Neural cell (in vitro differentiated cells): ENCODE measurements around the gene TMED9. TPM values are rescaled to one million over a fixed set of nuclear protein-coding genes. Genes with fewer than 3 reads are reported as not detected.

Source experiments
- H2AFZ ChIP-seq: fragments of 200-600, 300-800 bp; sonication (generic), shearing (Covaris generic); 2 replicates; pipeline ENCODE4 v1.6.0; 2014; ENCODE audit warnings: low read depth, mild to moderate bottlenecking, antibody characterized with exemption, low read length, moderate library complexity
- H3F3A ChIP-seq: fragments of 200-600 bp; shearing (Covaris generic); 2 replicates; pipeline ENCODE4 v1.6.1; 2016; ENCODE audit warnings: mild to moderate bottlenecking, moderate library complexity, mixed read lengths, antibody characterized with exemption, low read length; ENCODE audit not compliant: insufficient read depth, poor library complexity, severe bottlenecking
- H3K27ac ChIP-seq: fragments of 200-600, 300-800 bp; sonication (generic), shearing (Covaris generic); 2 replicates; pipeline ENCODE4 v1.5.1; 2014; ENCODE audit warnings: mild to moderate bottlenecking, low read length, moderate library complexity
- H3K27me3 ChIP-seq: fragments of 300-800, 200-600 bp; sonication (generic), shearing (Covaris generic); 2 replicates; pipeline ENCODE4 v1.6.0; 2014; ENCODE audit warnings: mild to moderate bottlenecking, low read depth, low read length, moderate library complexity; ENCODE audit not compliant: insufficient read depth
- H3K36me3 ChIP-seq: fragments of 300-800, 200-600 bp; sonication (generic), shearing (Covaris generic); 2 replicates; pipeline ENCODE4 v1.5.1; 2014; ENCODE audit warnings: mild to moderate bottlenecking, antibody characterized with exemption, low read length, moderate library complexity; ENCODE audit not compliant: insufficient read depth
- H3K4me2 ChIP-seq: fragments of 300-800, 200-600 bp; sonication (generic), shearing (Covaris generic); 2 replicates; pipeline ENCODE4 v1.6.0; 2014; ENCODE audit warnings: mild to moderate bottlenecking, low read length
- H3K4me3 ChIP-seq: fragments of 300-800, 200-600 bp; sonication (generic), shearing (Covaris generic); 2 replicates; pipeline ENCODE4 v1.5.1; 2014; ENCODE audit warnings: mild to moderate bottlenecking, low read length, moderate library complexity
- H3K79me2 ChIP-seq: fragments of 200-600 bp; shearing (Covaris generic); replicated peaks from 2 replicates; pipeline ENCODE4 v1.6.0; 2014; ENCODE audit warnings: mild to moderate bottlenecking, low read length, moderate library complexity; ENCODE audit not compliant: insufficient read depth
- H3K9ac ChIP-seq: fragments of 300-800, 200-600 bp; sonication (generic), shearing (Covaris generic); 2 replicates; pipeline ENCODE4 v1.6.1; 2016; ENCODE audit warnings: mild to moderate bottlenecking, low read length, mixed read lengths
- H3K9me2 ChIP-seq: fragments of 200-600 bp; shearing (Covaris generic); 2 replicates; pipeline ENCODE4 v1.6.1; 2016; ENCODE audit warnings: mild to moderate bottlenecking, low read length, mixed read lengths; ENCODE audit not compliant: insufficient read depth
- H3K9me3 ChIP-seq: fragments of 200-600, 300-800 bp; sonication (generic), shearing (Covaris generic); 2 replicates; pipeline ENCODE4 v1.6.1; 2016; ENCODE audit warnings: mild to moderate bottlenecking, mixed run types, low read length, moderate library complexity, mixed read lengths
- H4K20me1 ChIP-seq: fragments of 200-600 bp; shearing (Covaris generic); 2 replicates; pipeline ENCODE4 v1.6.1; 2016; ENCODE audit warnings: mild to moderate bottlenecking, mixed run types; ENCODE audit not compliant: insufficient read depth
- CTCF ChIP-seq: fragments of 450-650 bp; IDR thresholded peaks from 2 replicates; pipeline ENCODE4 v1.5.1; 2014; ENCODE audit warnings: antibody characterized with exemption, mild to moderate bottlenecking, moderate library complexity; ENCODE audit not compliant: poor library complexity, severe bottlenecking
- EP300 ChIP-seq: fragments of 450-650 bp; conservative IDR thresholded peaks from 2 replicates; pipeline ENCODE4 v1.6.1; 2014; ENCODE audit warnings: antibody characterized with exemption, mild to moderate bottlenecking, moderate library complexity; ENCODE audit not compliant: poor library complexity, severe bottlenecking
- EZH2 ChIP-seq: fragments of 200-600, 300-800 bp; shearing (Covaris generic), sonication (generic); IDR thresholded peaks from 2 replicates; pipeline ENCODE4 v1.6.1; 2014; ENCODE audit warnings: antibody characterized with exemption, low read length, borderline replicate concordance, mild to moderate bottlenecking; ENCODE audit not compliant: insufficient read depth, poor library complexity, severe bottlenecking
- MXI1 ChIP-seq: fragments of 450-650 bp; conservative IDR thresholded peaks from 2 replicates; pipeline ENCODE4 v1.6.1; 2014; ENCODE audit warnings: antibody characterized with exemption, mild to moderate bottlenecking; ENCODE audit not compliant: poor library complexity, severe bottlenecking
- POLR2AphosphoS5 ChIP-seq: IDR thresholded peaks from 2 replicates; pipeline ENCODE4 v1.6.1; 2012
- RAD21 ChIP-seq: fragments of 450-650 bp; conservative IDR thresholded peaks from 2 replicates; pipeline ENCODE4 v1.6.1; 2014; ENCODE audit warnings: antibody characterized with exemption, mild to moderate bottlenecking, moderate library complexity
- REST ChIP-seq: IDR thresholded peaks from 2 replicates; pipeline ENCODE4 v1.6.1; 2012; ENCODE audit warnings: borderline replicate concordance
- SMC3 ChIP-seq: fragments of 450-650 bp; conservative IDR thresholded peaks from 2 replicates; pipeline ENCODE4 v1.6.1; 2014; ENCODE audit warnings: antibody characterized with exemption, mild to moderate bottlenecking, moderate library complexity; ENCODE audit not compliant: poor library complexity
- TAF1 ChIP-seq: IDR thresholded peaks from 2 replicates; pipeline ENCODE4 v1.6.1; 2012; ENCODE audit warnings: low read depth
- polyA plus RNA-seq: library from polyadenylated mRNA; depleted of rRNA; stranded (reverse); fragments of >200 nt; gene quantifications from 2 replicates; pipeline ENCODE4 v1.2.3, GENCODE V29; 2014

The TMED9 gene
- polyA plus RNA-seq, 1 donor from 2014 or later = 59.1 TPM

- no peak for TF ChIP-seq SMC3
- no peak for TF ChIP-seq MXI1
- TF ChIP-seq EZH2 = no peak
- TF ChIP-seq CTCF = no peak
- TF ChIP-seq RAD21 = no peak
- TF ChIP-seq TAF1 = no peak
- TF ChIP-seq EP300 = no peak
- no peak for TF ChIP-seq REST
- no peak for TF ChIP-seq POLR2AphosphoS5
- Histone ChIP-seq H3K4me3 (no peak overlapping the region), H3K27me3 (no peaks in the 10 kb centered on the region), H3F3A (no peaks in the 10 kb centered on the region), H3K36me3 (no peaks in the 10 kb centered on the region), H3K9me2 (no peaks in the 10 kb centered on the region), H3K27ac (no peak overlapping the region), H3K4me2 (no peak overlapping the region), H3K79me2 (no peaks in the 10 kb centered on the region), H3K9ac (no peak overlapping the region), H2AFZ (no peak overlapping the region), H4K20me1 (no peaks in the 10 kb centered on the region), H3K9me3 (no peaks in the 10 kb centered on the region)
Observed at GRCh38 chr5:177609076-177610059, 17.4 kb downstream of the TMED9 start.

- Histone ChIP-seq H3K27me3 (no peaks in the 10 kb centered on the region), H3K9me3 (no peaks in the 10 kb centered on the region), H3K79me2 (no peaks in the 10 kb centered on the region), H3K4me2 (no peak overlapping the region), H3K4me3 (no peak overlapping the region), H4K20me1 (no peaks in the 10 kb centered on the region), H3K36me3 (no peaks in the 10 kb centered on the region), H3K9me2 (no peaks in the 10 kb centered on the region), H2AFZ (no peak overlapping the region), H3K9ac (no peak overlapping the region), H3K27ac (no peak overlapping the region), H3F3A (no peaks in the 10 kb centered on the region)
- TF ChIP-seq MXI1 = no peak
- no peak for TF ChIP-seq TAF1
- TF ChIP-seq RAD21 = no peak
- TF ChIP-seq CTCF = no peak
- TF ChIP-seq EP300 = no peak
- TF ChIP-seq SMC3 = no peak
- no peak for TF ChIP-seq EZH2
- no peak for TF ChIP-seq POLR2AphosphoS5
- no peak for TF ChIP-seq REST
Observed at GRCh38 chr5:177610131-177610769, 18.2 kb downstream of the TMED9 start.
